ENCODE results near the gene PRAC1.

The PRAC1 gene

GRCh38 chr17:48747445-48748363 lies 25.4 kb upstream of the PRAC1 start:
- no peak for DNase-seq (ENCODE audit: low read depth in 2 of 2)

GRCh38 chr17:48746916-48747444 lies 24.7 kb upstream of the PRAC1 start:
- DNase-seq (ENCODE audit: low read depth in 2 of 2) = no peak

GRCh38 chr17:48745381-48746275 lies 23.3 kb upstream of the PRAC1 start:
- no peak for DNase-seq (ENCODE audit: low read depth in 2 of 2)

- DNase-seq (ENCODE audit: low read depth in 2 of 2) = no peak
Observed at GRCh38 chr17:48740537-48740936, 18.2 kb upstream of the PRAC1 start.

GRCh38 chr17:48738803-48739526 lies 16.6 kb upstream of the PRAC1 start:
- DNase-seq (ENCODE audit: low read depth in 2 of 2) = no peak

GRCh38 chr17:48738424-48738802 lies 16.1 kb upstream of the PRAC1 start:
- DNase-seq (ENCODE audit: low read depth in 2 of 2) = no peak

GRCh38 chr17:48737330-48738043 lies 15.2 kb upstream of the PRAC1 start:
- DNase-seq (ENCODE audit: low read depth in 2 of 2) = no peak

- DNase-seq (ENCODE audit: low read depth in 2 of 2) = no peak
Observed at GRCh38 chr17:48735062-48735351, 12.7 kb upstream of the PRAC1 start.

- no peak for DNase-seq (ENCODE audit: low read depth in 2 of 2)
Observed at GRCh38 chr17:48734333-48735061, 12.2 kb upstream of the PRAC1 start.

- no peak for DNase-seq (ENCODE audit: low read depth in 2 of 2)
Observed at GRCh38 chr17:48733632-48734328, 11.5 kb upstream of the PRAC1 start.

GRCh38 chr17:48732688-48733629 lies 10.6 kb upstream of the PRAC1 start:
- DNase-seq (ENCODE audit: low read depth in 2 of 2) = no peak

- no peak for DNase-seq (ENCODE audit: low read depth in 2 of 2)
Observed at GRCh38 chr17:48731355-48731754, 9.0 kb upstream of the PRAC1 start.

- DNase-seq (ENCODE audit: low read depth in 2 of 2) = no peak
Observed at GRCh38 chr17:48730240-48730550, 7.9 kb upstream of the PRAC1 start.

- no peak for DNase-seq (ENCODE audit: low read depth in 2 of 2)
Observed at GRCh38 chr17:48729335-48730239, 7.3 kb upstream of the PRAC1 start.

GRCh38 chr17:48728232-48729231 lies 6.2 kb upstream of the PRAC1 start, which contains the start of gene HOXB13:
Gene HOXB13, minus strand, starts transcription at chr17:48728750. Its CDS starts 157 bp downstream, at chr17:48728593.
- DNase-seq (ENCODE audit: low read depth in 2 of 2) = peak; percentile 30 to 46

- no peak for DNase-seq (ENCODE audit: low read depth in 2 of 2)
Observed at GRCh38 chr17:48727415-48728175, 5.3 kb upstream of the PRAC1 start.
